NCI-H1417 treated with DMSO at 0.1 percent for 48 hours (cell line): ENCODE results near the gene NOL4L.

Experiments used
- DNase-seq: peaks from one replicate; lab custom pipeline; 2025; lab: John Stamatoyannopoulos, UW

Gene NOL4L

GRCh38 chr20:32585011-32585585 lies at the start of gene NOL4L:
Gene NOL4L (minus strand): TSS chr20:32585333. CDS start chr20:32584890, 443 bp downstream.
- DNase-seq = no peak

DNA sequence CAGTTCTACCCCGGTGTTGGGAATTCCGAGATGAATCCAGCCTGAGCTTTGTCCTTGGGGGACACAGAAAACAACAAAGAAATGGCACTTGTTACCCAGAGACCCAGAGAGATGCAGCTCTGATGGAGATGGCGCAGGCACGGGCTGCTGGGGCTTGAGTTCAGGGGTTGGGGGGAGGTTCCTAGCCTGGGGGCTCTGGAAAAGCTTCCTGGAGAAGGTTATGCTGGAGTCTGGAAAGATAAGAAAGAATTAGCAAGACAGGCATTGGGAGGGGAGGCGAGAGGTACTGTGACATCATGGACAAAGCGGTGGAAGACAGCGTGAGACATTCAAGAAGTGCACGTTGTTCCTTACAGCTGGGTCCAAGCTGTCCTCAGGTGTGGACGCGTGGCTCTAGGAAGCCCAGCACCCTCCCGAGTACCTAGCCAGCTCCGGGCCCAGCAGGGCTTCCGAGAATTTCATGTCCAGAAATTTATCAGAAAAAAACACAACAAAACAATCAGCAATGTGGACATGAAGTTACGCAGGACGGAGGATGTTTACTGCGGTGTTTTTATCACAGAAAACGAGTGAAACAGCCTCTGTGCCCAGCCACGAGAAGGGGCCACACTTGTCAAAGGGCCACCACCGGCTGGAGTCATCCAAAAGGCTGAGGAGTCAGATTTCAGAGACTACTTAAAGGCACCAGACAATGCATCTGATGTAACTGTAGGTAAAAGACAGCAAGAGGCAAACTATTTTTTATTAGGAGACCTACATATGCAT lies 49.1 kb upstream of the NOL4L start:
- no peak for DNase-seq

- DNase-seq = no peak
Measured at GRCh38 chr20:32632461-32633354, 47.6 kb upstream of the NOL4L start.

GRCh38 chr20:32631933-32632460 lies 46.9 kb upstream of the NOL4L start:
- DNase-seq = no peak

DNA sequence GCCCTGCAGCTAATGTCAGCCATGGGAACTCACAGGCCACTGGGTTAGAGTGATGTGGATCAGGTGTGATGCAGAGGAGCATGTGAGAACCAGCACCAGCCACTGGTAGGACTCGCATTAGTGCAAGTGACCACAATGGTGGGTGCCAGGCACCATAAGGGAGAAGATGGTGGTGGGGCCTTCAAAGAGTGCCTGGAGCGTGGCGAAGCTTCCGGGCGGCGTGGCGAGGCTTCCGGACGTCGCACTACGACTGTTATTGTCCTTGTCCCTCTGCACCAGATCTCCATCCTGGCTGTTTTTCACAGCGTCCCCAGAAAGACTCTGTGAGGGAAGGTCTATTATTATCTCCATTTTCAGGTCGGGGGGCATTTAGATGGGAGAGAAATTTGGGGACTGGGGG lies 44.7 kb upstream of the NOL4L start:
- DNase-seq = no peak

DNA sequence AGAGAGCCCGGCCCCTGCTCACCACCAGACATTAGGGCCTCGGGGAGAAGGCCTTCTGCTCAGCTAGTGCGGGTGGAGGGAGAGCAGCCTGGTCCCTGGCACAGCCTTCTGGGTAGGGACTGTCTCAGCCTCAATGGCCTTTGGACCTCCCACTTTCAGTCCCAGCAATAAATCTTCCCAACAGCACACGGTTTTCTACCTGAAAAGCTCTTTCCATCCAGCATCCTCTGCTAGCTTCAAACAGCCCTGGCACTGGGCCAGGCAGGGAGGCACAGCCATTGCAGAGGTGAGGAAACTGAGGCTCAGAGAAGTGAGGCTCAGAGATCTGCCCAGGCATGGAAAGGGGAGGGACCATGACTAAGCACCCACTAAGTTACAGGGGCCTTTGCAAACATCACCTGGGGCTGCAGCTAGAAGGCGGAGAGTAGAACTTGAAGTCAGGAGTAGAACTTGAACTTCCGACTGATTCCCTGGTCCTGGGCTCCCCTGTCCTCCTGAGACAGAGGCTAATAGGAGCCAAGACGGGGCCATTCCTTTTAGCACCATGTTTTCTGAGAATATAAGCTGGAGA lies 43.9 kb upstream of the NOL4L start:
- no peak for DNase-seq

DNA sequence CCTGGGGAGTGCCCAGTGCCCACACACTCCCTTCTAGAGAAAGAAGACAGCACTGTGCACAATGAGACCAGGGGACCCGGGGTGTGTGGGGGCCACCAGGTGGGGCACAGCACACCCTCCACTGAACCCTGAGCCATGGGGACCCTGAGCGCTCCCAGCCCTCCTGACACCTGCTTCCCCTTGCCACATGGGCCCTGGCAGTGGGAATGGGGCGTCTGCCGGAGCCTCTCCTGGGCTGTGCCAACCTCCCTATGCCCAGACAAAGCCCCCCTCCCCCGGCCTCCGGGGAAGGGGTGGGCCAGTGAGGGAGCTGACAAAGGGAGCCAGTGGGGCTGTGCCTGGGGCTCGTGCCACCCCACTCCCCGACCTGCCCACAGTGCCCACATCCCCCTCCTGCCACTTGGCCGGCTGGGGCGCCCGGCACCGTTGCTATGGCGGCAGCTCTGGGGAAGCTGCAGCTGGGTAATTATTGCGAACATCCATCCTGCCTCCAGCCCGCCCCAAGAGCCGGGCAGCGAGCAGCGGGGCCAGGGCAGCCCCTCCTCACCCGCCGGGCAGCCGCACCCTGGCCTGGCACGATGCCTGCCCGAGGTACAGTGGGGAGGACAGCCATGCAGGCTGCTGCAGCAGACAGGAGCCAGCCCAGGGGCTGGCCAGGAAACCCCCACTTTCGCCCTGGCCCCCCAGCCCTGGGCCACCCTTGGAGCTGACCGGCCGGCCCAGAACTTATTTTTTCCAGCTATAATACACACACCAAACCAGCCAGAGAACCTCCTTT lies 41.9 kb upstream of the NOL4L start:
- peak; percentile 89 for DNase-seq

DNA sequence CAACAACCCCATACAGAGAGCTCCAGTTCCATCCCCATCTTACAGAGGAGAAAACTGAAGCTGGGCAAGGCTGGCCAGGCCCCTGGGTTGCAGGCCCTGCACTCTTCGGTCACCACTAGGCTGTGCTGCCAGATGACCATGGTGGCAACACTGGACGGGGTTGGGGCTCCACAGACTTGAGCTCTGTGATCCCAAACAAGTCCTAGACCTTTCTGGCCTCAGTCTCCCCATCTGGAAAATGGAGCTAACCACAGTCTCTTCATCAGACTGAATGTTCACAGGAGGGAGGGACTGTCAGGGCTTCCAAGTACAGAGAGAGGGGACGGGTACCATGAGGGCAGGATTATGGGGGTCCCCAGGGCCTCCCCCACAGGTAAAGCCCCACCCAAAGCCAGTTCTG lies 41.3 kb upstream of the NOL4L start:
- DNase-seq = no peak

GRCh38 chr20:32625996-32626395 lies 40.9 kb upstream of the NOL4L start:
- no peak for DNase-seq

DNA sequence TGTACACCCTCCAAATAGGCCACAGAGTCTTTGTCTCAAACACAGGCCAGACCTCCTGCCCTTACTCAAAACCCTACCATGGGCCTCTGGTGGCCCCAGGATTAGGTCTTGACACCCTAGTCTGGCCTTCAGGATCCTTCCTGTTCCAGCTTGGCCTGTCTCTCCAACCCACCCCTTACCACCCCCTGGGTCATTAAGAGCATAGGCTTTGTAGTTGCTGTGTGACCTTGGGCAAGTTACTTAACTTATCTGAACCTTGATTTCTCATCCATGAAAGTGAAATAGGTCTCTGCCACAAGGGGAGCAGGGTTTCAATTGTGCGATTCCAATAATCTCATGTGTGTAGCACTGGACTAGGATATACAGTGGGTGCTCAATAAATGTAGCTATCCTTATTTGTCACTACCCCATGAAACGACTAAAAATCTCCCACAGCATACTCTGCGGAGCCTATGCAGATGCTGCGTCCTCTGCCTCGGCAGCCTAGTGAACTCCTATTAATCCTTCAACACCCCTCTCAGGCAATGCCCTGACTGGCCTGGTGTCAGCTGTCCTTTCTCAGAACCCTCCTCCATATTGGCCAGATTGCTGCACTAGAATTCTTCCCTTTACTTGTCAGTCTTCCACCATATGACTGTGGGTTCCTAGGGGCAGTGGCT lies 39.7 kb upstream of the NOL4L start:
- no peak for DNase-seq

GRCh38 chr20:32623667-32624157 lies 38.6 kb upstream of the NOL4L start:
- DNase-seq = no peak

- no peak for DNase-seq
Measured at GRCh38 chr20:32622585-32623468, 37.7 kb upstream of the NOL4L start.

- no peak for DNase-seq
Measured at GRCh38 chr20:32621891-32622584, 36.9 kb upstream of the NOL4L start.

GRCh38 chr20:32621071-32621890 lies 36.1 kb upstream of the NOL4L start:
- DNase-seq = no peak

- no peak for DNase-seq
Measured at GRCh38 chr20:32619586-32619985, 34.5 kb upstream of the NOL4L start.

DNA sequence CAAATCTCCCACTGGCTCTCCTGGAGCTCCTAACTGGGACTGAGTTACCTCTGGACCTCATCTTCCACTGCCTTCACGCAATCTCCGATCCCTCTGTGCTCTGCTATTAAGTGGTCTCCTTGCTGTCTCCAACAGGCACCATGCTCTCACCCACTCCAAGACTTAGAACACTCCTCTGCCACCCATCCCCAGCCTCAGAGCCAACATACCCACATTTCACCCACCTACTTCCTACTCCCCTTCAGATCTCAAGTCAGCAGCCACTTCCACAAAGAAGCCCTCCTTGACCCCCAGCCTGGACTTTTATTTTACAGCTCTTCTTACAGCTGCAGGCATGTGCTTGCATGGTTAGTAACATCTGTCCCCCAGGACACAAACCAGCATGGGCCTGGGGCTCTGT lies 29.6 kb upstream of the NOL4L start:
- DNase-seq = no peak

GRCh38 chr20:32614303-32614702 lies 29.2 kb upstream of the NOL4L start:
- DNase-seq = no peak
